GM19395 (cell line): ENCODE measurements around the gene BRAT1.

ENCODE experiments used
- ATAC-seq: cut with Tn5 transposase; IDR thresholded peaks from one replicate; pipeline ENCODE4 v1.9.1; 2021; ENCODE audit warnings: mild to moderate bottlenecking, moderate library complexity; ENCODE audit not compliant: unreplicated experiment

The BRAT1 gene

GRCh38 chr7:2585446-2585845 is 30.1 kb upstream of the BRAT1 start:
- no peak for ATAC-seq

- ATAC-seq = no peak
Measured at GRCh38 chr7:2583798-2584580, 28.7 kb upstream of the BRAT1 start.

GRCh38 chr7:2582006-2582735 is 26.8 kb upstream of the BRAT1 start:
- no peak for ATAC-seq

GRCh38 chr7:2580636-2581035 is 25.3 kb upstream of the BRAT1 start:
- no peak for ATAC-seq

GRCh38 chr7:2577914-2578680 is 22.8 kb upstream of the BRAT1 start:
- ATAC-seq = no peak

- no peak for ATAC-seq
Measured at GRCh38 chr7:2576742-2577491, 21.6 kb upstream of the BRAT1 start.

GRCh38 chr7:2575733-2576340 is 20.5 kb upstream of the BRAT1 start:
- no peak for ATAC-seq

GRCh38 chr7:2575046-2575732 is 19.9 kb upstream of the BRAT1 start:
- no peak for ATAC-seq

GRCh38 chr7:2573761-2574160 is 18.4 kb upstream of the BRAT1 start:
- ATAC-seq = no peak

- ATAC-seq = no peak
Measured at GRCh38 chr7:2572101-2572842, 16.9 kb upstream of the BRAT1 start.

GRCh38 chr7:2571409-2571808 is 16.1 kb upstream of the BRAT1 start:
- no peak for ATAC-seq

GRCh38 chr7:2570021-2570420 is 14.7 kb upstream of the BRAT1 start:
- ATAC-seq = no peak

GRCh38 chr7:2569421-2569820 is 14.1 kb upstream of the BRAT1 start:
- ATAC-seq = no peak

GRCh38 chr7:2568521-2569223 is 13.3 kb upstream of the BRAT1 start:
- ATAC-seq = no peak

- no peak for ATAC-seq
Measured at GRCh38 chr7:2567679-2568278, 12.5 kb upstream of the BRAT1 start.

GRCh38 chr7:2566890-2567678 is 11.8 kb upstream of the BRAT1 start:
- ATAC-seq = peak; percentile 91

GRCh38 chr7:2566348-2566889 is 11.1 kb upstream of the BRAT1 start:
- peak; percentile 35 for ATAC-seq
